ENCODE data around the gene ANKDD1B.

ANKDD1B gene

GRCh38 chr5:75616371-75616881, 5.2 kb downstream of the ANKDD1B start:
- in situ Hi-C loops (cut with HindIII; ENCODE audit: low sequenced_read_pairs), result no loop called here

- in situ Hi-C loops (cut with HindIII; ENCODE audit: low sequenced_read_pairs), result no loop called here
Measured at GRCh38 chr5:75616971-75617621, 5.8 kb downstream of the ANKDD1B start.

GRCh38 chr5:75617736-75618352, 6.6 kb downstream of the ANKDD1B start:
- in situ Hi-C loops (cut with HindIII; ENCODE audit: low sequenced_read_pairs), result no loop called here

GRCh38 chr5:75620184-75620959, 9.1 kb downstream of the ANKDD1B start:
- in situ Hi-C loops (cut with HindIII; ENCODE audit: low sequenced_read_pairs), result no loop called here

GRCh38 chr5:75622564-75622963, 11.3 kb downstream of the ANKDD1B start:
- in situ Hi-C loops (cut with HindIII; ENCODE audit: low sequenced_read_pairs), result no loop called here

- in situ Hi-C loops (cut with HindIII; ENCODE audit: low sequenced_read_pairs), result no loop called here
Measured at GRCh38 chr5:75623846-75624245, 12.6 kb downstream of the ANKDD1B start.

- in situ Hi-C loops (cut with HindIII; ENCODE audit: low sequenced_read_pairs), result no loop called here
Measured at GRCh38 chr5:75626959-75627358, 15.7 kb downstream of the ANKDD1B start.

GRCh38 chr5:75627801-75628200, 16.5 kb downstream of the ANKDD1B start:
- in situ Hi-C loops (cut with HindIII; ENCODE audit: low sequenced_read_pairs), result no loop called here

GRCh38 chr5:75630875-75631274, 19.6 kb downstream of the ANKDD1B start:
- in situ Hi-C loops (cut with HindIII; ENCODE audit: low sequenced_read_pairs), result no loop called here

- in situ Hi-C loops (cut with HindIII; ENCODE audit: low sequenced_read_pairs), result no loop called here
Measured at GRCh38 chr5:75632321-75632720, 21.1 kb downstream of the ANKDD1B start.

GRCh38 chr5:75637949-75638348, 26.7 kb downstream of the ANKDD1B start:
- in situ Hi-C loops (cut with HindIII; ENCODE audit: low sequenced_read_pairs), result no loop called here

- in situ Hi-C loops (cut with HindIII; ENCODE audit: low sequenced_read_pairs), result no loop called here
Measured at GRCh38 chr5:75639535-75640311, 28.5 kb downstream of the ANKDD1B start.

- in situ Hi-C loops (cut with HindIII; ENCODE audit: low sequenced_read_pairs), result no loop called here
Measured at GRCh38 chr5:75640395-75640794, 29.1 kb downstream of the ANKDD1B start.

GRCh38 chr5:75640826-75641225, 29.6 kb downstream of the ANKDD1B start:
- in situ Hi-C loops (cut with HindIII; ENCODE audit: low sequenced_read_pairs), result no loop called here

- in situ Hi-C loops (cut with HindIII; ENCODE audit: low sequenced_read_pairs), result no loop called here
Measured at GRCh38 chr5:75648712-75649111, 37.5 kb downstream of the ANKDD1B start.

GRCh38 chr5:75651575-75652238, 40.5 kb downstream of the ANKDD1B start:
- in situ Hi-C loops (cut with HindIII; ENCODE audit: low sequenced_read_pairs), result no loop called here

GRCh38 chr5:75653521-75653920, 42.3 kb downstream of the ANKDD1B start:
- in situ Hi-C loops (cut with HindIII; ENCODE audit: low sequenced_read_pairs), result no loop called here

GRCh38 chr5:75654693-75655295, 43.5 kb downstream of the ANKDD1B start:
- in situ Hi-C loops (cut with HindIII; ENCODE audit: low sequenced_read_pairs), result no loop called here

GRCh38 chr5:75656311-75657003, 45.2 kb downstream of the ANKDD1B start:
- in situ Hi-C loops (cut with HindIII; ENCODE audit: low sequenced_read_pairs), result no loop called here
